Lung (tissue), 12 donors: ENCODE data around the gene ZBTB46. TPM values are rescaled to one million over a fixed set of nuclear protein-coding genes. Genes with fewer than 3 reads are reported as not detected.

Source experiments
- ATAC-seq: fragments of 200-7000 bp; cut with Tn5 transposase; one replicate; pipeline ENCODE4 v1.9.1; 2020; ENCODE audit warnings: moderate number of reproducible peaks; ENCODE audit not compliant: insufficient read depth, low FRiP score
- DNase-seq, 3 donors: peaks; one replicate each; pipeline ENCODE4 v3.0.0-alpha.2; 2013 to 2017
- H3K27ac ChIP-seq, 2 donors: one replicate each; pipeline ENCODE4 v1.5.1; 2013; ENCODE audit warnings: mild to moderate bottlenecking in 2 of 2, moderate library complexity in 2 of 2, control low read depth in 1 of 2, inconsistent platforms in 1 of 2, low read depth in 1 of 2, low read length in 1 of 2
- H3K27me3 ChIP-seq, 3 donors: one replicate each; pipeline ENCODE4 v1.5.1; 2013; ENCODE audit warnings: low read length in 2 of 3; ENCODE audit not compliant: control insufficient read depth in 3 of 3, insufficient read depth in 3 of 3
- H3K36me3 ChIP-seq, 4 donors: one replicate each; pipeline ENCODE4 v1.5.1; 2013; ENCODE audit warnings: low read length in 4 of 4, mild to moderate bottlenecking in 1 of 4, moderate library complexity in 1 of 4; ENCODE audit not compliant: control insufficient read depth in 4 of 4, insufficient read depth in 4 of 4
- H3K4me1 ChIP-seq, 5 donors: one replicate each; pipeline ENCODE4 v1.5.1; 2013; ENCODE audit warnings: low read length in 5 of 5, mild to moderate bottlenecking in 2 of 5, moderate library complexity in 1 of 5; ENCODE audit not compliant: control insufficient read depth in 5 of 5, insufficient read depth in 5 of 5
- H3K4me3 ChIP-seq: one replicate; pipeline ENCODE4 v1.5.1; 2013; ENCODE audit warnings: mild to moderate bottlenecking, control low read depth, moderate library complexity
- H3K9ac ChIP-seq, 2 donors: one replicate each; pipeline ENCODE4 v1.5.1; 2013; ENCODE audit warnings: low read length in 2 of 2, control low read depth in 1 of 2; ENCODE audit not compliant: insufficient read depth in 1 of 2
- H3K9me3 ChIP-seq, 4 donors: one replicate each; pipeline ENCODE4 v1.5.1; 2013; ENCODE audit warnings: low read length in 3 of 4, mild to moderate bottlenecking in 1 of 4, moderate library complexity in 1 of 4; ENCODE audit not compliant: control insufficient read depth in 4 of 4, insufficient read depth in 3 of 4
- WGBS, 2 donors: extraction: QIAGEN DNeasy Blood & Tissue Kit; methylation state at CpG; one replicate each; pipeline ENCODE4 v1.1.7; 2013; 5-methylcytosine and 5-hydroxymethylcytosine counted together
- polyA plus RNA-seq, 2 donors: library from polyadenylated mRNA; stranded (reverse); fragments of 200-250 nt; gene quantifications; one replicate each; pipeline ENCODE4 v1.2.1, GENCODE V29; 2013
- total RNA-seq, 2 donors: library from RNA; depleted of rRNA in 1 of 2; stranded (reverse); fragments of >200 nt in 1 of 2; gene quantifications; one replicate each; pipeline ENCODE4 v1.2.1, GENCODE V29; 2014 to 2021
- TF ChIP-seq, protein P1 (sequence below): IDR thresholded peaks from 2 replicates; pipeline ENCODE4 v1.5.1; 2012; ENCODE audit warnings: mild to moderate bottlenecking; ENCODE audit errors: control extremely low read depth, extremely low read depth
- donor health status: control.
- donor health status: control.
- donor health status: Bipolar disorder and iron deficiency.
- donor health status: healthy.
- donor health status: DM: yes; HTN: yes; CAD: no.

ZBTB46 gene
- total and polyA plus RNA-seq, 4 donors: 3.4 to 15.3 (median 7.6) TPM

- H3K4me1 ChIP-seq: peaks cover 0 to 2% (median 0%) of the 10 kb centered on the region in 5 donors
- TF ChIP-seq, protein P1, sequence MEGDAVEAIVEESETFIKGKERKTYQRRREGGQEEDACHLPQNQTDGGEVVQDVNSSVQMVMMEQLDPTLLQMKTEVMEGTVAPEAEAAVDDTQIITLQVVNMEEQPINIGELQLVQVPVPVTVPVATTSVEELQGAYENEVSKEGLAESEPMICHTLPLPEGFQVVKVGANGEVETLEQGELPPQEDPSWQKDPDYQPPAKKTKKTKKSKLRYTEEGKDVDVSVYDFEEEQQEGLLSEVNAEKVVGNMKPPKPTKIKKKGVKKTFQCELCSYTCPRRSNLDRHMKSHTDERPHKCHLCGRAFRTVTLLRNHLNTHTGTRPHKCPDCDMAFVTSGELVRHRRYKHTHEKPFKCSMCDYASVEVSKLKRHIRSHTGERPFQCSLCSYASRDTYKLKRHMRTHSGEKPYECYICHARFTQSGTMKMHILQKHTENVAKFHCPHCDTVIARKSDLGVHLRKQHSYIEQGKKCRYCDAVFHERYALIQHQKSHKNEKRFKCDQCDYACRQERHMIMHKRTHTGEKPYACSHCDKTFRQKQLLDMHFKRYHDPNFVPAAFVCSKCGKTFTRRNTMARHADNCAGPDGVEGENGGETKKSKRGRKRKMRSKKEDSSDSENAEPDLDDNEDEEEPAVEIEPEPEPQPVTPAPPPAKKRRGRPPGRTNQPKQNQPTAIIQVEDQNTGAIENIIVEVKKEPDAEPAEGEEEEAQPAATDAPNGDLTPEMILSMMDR: no peak
- H3K4me3 ChIP-seq: no peak overlapping the region
- no peaks in the 10 kb centered on the region for H3K9me3 ChIP-seq
- H3K36me3 ChIP-seq: peaks cover 0 to 18% (median 5%) of the 10 kb centered on the region in 4 donors
- no peak overlapping the region for H3K9ac ChIP-seq
- H3K27me3 ChIP-seq: no peaks in the 10 kb centered on the region
- ATAC-seq (no peak), DNase-seq (no peak)
- H3K27ac ChIP-seq: no peak overlapping the region
- 87% methylated on average over 7 of the region's 7 CpGs for WGBS, 2 donors
Measured at GRCh38 chr20:63767886-63768285, 63.2 kb downstream of the ZBTB46 start.

DNA sequence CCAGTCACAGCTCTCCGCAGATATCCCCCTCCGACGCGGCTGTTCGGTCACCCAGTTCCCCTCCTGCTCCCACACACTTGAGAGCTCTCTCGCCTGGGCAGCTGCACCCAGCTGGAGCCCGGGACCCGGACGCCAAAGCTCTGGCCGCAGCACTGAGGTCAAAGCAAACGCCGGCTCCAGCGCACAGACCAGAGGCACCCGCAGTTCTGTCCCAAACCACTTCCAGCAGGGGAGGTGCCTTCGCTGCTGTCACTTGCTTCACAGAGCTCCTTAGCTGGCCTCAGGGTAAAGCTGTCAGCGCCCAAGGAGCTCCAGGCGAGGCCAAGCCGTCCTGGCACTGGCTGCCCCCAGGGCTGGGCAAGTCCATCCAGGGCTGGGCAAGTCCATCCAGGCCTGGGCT is 63.6 kb downstream of the ZBTB46 start:
- 81 to 86% methylated on average over 18 of the region's 18 CpGs for WGBS, 2 donors
- H3K9ac ChIP-seq: no peak overlapping the region
- TF ChIP-seq, protein P1: no peak
- peaks cover 0 to 18% (median 5%) of the 10 kb centered on the region in 4 donors for H3K36me3 ChIP-seq
- DNase-seq (no peak), ATAC-seq (no peak)
- no peaks in the 10 kb centered on the region for H3K9me3 ChIP-seq
- no peaks in the 10 kb centered on the region for H3K27me3 ChIP-seq
- no peaks in the 10 kb centered on the region for H3K4me1 ChIP-seq
- H3K4me3 ChIP-seq: no peak overlapping the region
- H3K27ac ChIP-seq: no peak overlapping the region

DNA sequence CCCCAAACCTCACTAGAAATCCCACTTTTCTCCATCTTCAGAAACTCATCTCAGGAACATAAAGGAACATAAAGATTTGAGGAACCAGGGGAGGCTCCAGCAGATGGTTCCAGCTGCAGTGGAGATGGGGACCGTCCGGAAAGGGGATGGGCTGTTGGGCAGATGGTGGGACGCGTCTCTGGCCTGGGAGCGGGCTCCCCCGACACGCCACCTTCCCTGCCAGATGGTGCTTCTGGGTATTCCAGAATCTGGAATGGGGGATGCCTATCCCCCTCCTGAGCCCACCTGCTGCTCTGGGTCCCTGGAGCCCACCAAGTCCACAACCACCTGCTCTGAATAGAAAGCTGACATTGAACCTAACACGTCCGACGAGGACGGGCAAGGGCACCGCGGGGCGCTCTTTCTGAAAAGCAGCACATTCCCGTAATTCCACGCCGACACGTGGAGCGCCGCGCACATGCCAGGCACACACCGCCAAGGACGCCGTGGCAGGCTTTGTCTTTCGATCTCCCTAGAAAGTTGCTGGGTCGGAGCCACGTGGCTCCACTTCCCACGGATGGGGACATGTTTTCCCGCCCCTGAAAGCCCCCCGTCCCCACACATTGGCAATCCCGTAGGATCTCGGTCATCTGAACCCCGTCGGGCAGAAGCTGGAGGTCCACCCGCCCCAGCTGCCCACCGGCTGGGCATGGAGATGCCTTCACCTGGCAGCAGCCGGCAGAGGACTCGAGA is 64.2 kb downstream of the ZBTB46 start:
- no peak for DNase-seq
- no peaks in the 10 kb centered on the region for H3K27me3 ChIP-seq
- H3K36me3 ChIP-seq: peaks cover 0 to 18% (median 5%) of the 10 kb centered on the region in 4 donors
- H3K9me3 ChIP-seq: no peaks in the 10 kb centered on the region
- ATAC-seq: no peak
- WGBS, 2 donors: 92 to 95% methylated on average over 38 of the region's 38 CpGs
- no peak overlapping the region for H3K9ac ChIP-seq
- no peaks in the 10 kb centered on the region for H3K4me1 ChIP-seq
- TF ChIP-seq, protein P1: no peak
- no peak overlapping the region for H3K4me3 ChIP-seq
- no peak overlapping the region for H3K27ac ChIP-seq

GRCh38 chr20:63765902-63766301 is 65.2 kb downstream of the ZBTB46 start:
- WGBS, 2 donors: 90% methylated on average over 7 of the region's 7 CpGs
- TF ChIP-seq, protein P1: no peak
- DNase-seq (no peak), ATAC-seq (no peak)
- Histone ChIP-seq H3K4me1 (no peaks in the 10 kb centered on the region), H3K27ac (no peak overlapping the region), H3K36me3 (peaks cover 0 to 18% (median 5%) of the 10 kb centered on the region in 4 donors), H3K4me3 (no peak overlapping the region), H3K27me3 (no peaks in the 10 kb centered on the region), H3K9ac (no peak overlapping the region), H3K9me3 (no peaks in the 10 kb centered on the region)
